Inferior parietal cortex (tissue), 1 donor: ENCODE results near the gene PLEKHH1.
A peak's percentile ranks its signal among the peaks of the same experiment; 100 is the strongest.

ENCODE experiments used
- DNase-seq: peaks from one replicate; pipeline ENCODE4 v3.0.0-alpha.2; 2016; ENCODE audit errors: extremely low spot score

PLEKHH1 gene

DNA sequence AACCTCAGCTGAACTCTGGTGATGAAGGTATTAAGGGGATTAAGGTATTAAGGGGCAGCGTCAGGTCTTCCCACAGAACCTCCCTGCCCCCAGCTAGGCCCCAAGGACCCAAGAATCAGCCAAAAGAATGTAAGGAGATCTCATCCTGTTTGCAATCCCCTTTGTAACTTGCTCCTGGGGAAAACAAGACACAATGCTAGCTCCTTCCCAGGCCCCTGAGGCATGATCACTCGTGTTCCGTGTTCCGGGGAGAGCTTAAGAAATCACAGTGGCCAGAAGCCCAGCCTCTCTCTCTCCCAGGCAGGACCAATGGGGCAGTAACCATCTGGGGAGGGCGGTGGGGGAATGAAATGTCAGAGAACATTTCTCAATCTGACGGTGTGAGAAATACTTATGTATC lies 33.8 kb downstream of the PLEKHH1 start:
- no peak for DNase-seq

DNA sequence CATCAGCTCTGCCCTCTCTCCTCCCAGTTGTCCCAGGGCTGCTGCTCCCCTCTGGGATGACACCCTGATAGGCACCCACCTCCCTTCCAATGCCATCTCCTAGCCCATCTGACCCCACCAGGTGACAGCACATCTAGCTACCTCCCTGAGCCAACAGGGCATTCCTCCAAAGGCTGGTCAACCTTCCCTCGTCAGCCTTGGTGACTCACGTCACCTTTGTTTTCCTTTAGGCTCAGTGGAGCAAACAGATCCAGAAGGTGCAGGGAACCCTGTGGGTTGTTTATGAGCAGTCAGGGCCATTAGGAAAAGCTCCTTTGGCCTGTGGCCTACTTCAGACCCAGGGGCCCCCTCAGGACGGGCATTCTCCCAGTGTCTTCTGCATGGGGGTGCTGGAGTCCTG lies 34.6 kb downstream of the PLEKHH1 start:
- no peak for DNase-seq

GRCh38 chr14:67569011-67569650 lies 36.0 kb downstream of the PLEKHH1 start:
- DNase-seq, result no peak

DNA sequence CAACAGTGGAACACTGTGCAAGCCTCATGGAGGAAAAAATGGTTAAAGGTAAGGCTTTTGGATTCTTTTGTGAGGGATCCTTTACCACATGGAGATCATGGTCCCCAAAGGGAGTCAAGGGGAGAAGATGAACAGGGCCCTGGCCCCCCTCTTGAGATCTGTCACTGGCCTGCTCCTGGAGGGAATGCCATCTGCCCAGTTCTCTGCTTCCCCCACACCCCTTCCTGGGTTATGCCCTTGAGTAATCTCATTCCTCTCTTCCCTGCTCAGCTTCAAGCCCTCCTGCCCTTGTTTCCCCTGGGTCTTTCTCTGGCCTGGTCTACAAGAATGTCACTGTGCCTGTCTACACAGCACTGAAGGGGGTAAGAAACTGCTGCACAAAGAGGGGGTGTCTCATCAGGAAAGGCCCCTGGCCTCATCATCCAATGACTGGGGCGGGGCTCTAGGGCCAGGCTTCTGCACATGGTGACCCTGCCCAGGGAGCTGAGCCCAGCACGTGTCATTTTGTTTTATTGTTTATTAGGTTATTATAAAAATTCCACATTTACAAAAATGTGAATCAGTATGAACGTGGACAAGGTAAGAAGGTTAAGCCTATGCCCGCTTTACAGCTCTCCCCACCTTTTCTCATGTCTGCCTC lies 36.7 kb downstream of the PLEKHH1 start:
- no peak for DNase-seq

DNA sequence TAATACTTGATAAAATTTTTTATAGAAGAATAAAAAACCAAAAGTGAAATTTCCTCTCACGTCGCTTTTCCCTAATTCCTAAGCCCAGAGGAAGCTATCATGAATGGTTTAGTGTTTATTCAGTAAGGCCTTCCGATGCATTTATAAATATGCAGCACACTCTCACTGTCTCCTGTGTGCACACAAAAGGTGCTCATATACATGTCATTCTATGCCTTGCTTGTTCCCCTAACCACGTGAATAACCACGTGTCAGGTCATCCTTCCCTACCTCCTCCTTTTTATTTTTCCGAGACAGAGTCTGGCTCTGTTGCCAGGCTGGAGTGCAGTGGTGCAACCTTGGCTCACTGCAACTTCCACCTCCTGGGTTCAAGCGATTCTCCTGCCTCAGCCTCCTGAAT lies 37.4 kb downstream of the PLEKHH1 start:
- DNase-seq, result no peak

DNA sequence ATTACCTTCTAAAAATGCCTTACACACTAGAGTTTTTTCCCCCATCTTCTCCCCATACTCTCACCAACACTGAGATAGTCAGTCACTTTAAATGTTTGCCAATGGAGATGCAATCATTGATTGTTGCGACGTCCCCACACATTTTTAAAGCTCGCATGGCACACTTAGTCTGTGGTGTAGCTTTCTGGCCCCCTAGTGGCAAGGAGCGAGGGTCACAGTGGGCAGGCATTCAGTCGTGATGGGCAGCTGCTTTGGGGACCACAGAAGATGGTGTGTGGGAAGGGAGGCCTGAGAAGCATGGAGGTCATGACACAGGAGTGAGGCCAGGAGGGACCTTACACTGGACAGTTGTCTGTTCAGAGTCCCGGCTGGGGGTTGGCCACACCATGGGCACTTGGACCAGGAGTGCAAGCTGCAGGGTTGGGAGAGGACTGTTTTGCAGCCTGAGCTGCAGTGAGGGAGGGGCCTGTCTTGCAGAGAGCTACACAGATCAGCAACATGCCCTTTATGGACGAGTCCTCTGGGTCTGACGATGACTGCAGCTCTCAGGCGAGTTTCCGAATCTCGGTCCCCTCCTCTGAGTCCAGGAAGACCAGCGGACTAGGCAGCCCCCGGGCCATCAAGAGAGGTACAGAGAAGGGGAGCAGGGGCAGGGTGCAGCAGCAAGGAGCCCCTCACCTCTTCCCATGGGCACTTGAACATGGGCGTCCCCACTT lies 38.3 kb downstream of the PLEKHH1 start:
- peak; percentile 79 for DNase-seq

DNA sequence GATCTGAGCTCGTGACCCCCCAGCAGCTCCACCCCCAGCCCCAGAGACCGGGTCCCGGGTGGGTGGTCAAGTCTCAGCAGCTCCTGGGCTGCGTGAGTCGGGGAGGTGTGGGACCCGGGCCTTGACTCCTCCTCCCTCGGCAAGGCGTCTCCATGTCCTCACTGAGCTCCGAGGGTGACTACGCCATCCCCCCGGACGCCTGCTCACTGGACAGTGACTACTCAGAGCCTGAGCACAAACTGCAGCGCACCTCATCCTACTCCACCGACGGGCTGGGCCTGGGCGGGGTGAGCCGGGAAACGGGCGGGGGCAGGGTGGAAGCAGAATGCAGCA lies 38.9 kb downstream of the PLEKHH1 start:
- DNase-seq, result no peak

GRCh38 chr14:67572608-67573007 lies 39.5 kb downstream of the PLEKHH1 start:
- no peak for DNase-seq

GRCh38 chr14:67573228-67574010 lies 40.3 kb downstream of the PLEKHH1 start:
- DNase-seq, result no peak

GRCh38 chr14:67574156-67574555 lies 41.1 kb downstream of the PLEKHH1 start:
- no peak for DNase-seq

- DNase-seq, result no peak
Measured at GRCh38 chr14:67574806-67575205, 41.7 kb downstream of the PLEKHH1 start.

- DNase-seq, result no peak
Measured at GRCh38 chr14:67575684-67576083, 42.6 kb downstream of the PLEKHH1 start.

DNA sequence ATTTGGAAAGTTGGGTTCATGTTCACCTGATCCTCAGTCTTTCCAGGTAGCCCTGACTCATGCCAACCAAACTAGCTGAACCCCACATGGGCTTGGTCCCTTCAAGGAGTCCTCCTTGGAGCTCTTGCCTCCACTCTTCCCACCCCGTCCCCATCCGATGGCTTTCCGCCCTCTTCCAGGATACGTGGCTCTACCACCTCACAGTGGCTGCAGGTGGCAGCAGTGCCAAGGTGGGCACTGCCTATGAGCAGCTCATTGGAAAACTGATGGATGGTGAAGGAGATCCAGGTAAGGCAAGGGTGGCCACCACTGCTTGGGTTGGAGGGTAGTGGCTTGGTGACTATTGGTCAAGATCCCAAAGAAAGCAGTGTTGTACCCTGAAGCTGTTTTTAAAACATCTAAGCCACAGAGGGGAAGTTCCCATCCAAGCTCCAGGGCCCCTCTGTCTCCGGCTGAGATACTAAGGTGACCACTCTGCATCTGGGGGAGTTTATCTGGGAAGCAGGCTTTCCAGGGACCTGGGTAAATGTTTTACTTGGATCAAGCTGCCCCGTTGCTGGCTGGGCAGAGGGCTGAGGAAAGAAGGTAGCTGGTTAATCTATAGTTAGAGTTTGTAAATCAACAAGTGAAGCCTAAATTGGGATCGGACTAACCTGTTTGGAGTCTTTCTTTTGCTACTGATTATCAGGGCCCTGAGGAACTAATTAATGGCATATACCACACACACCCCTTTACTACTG lies 43.3 kb downstream of the PLEKHH1 start:
- no peak for DNase-seq

DNA sequence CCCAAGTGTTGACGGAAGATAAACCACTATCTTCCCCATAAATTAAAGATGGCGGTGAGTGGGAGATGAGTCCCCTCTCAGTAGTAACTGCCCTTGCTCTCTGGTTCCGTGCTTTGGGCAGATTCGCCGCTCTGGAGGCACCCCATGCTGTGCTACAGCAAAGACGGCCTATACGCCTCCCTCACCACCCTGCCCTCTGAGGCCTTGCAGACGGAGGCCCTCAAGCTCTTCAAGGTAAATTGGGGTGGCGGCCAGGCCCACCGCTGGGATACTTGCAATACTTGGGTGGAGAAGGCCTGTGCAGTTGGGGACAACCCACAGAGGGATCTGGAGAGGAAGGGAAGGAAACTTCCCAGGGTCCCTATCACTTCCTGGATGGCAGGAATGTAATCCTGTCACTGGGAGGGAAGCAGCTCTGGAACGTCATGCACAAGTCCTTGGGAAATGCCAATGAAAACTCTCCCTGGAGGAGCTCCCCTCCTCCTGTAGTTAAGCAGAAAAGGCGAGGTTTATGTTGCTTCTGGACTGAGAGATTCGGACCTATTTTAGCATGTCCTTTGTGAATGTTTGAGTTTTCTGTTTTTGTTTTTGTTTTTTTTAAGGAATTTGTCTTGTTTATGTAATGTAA lies 44.2 kb downstream of the PLEKHH1 start:
- DNase-seq, result no peak

DNA sequence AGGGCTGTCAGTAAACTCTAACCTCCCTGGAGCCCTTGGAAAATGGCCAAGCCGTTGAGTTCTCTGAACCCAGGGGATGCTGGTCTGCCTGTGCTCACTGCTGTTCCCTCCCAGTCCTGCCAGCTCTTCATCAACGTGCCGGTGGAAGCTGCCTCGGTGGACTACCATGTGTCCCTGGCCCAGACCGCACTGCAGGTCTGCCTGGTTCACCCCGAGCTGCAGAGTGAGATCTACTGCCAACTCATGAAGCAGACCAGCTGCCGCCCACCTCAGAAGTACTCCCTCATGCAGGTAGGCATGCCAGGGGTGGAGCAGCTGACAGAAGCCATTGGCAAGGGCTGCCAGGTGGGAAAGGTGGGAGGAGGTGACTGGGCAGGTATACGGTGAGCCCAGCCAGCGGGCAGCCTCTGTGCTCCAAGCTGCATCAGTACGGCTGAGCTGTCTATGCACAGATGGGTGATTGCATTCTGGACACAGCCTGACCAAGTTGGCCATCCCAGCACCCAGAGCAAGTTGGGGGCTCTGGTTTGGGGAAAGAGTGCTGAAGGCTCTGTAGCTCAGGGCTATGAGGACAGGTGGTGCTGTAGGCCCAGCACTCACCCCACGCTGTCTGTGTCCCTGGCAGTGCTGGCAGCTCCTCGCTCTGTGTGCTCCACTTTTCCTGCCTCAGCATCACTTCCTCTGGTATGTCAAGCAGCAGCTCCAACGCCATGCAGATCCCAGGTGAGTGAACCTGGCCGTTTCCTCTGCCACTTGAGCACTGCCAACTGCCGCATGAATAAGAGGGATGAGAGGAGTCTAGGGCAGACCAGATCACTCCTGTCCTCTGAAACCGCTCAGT lies 45.0 kb downstream of the PLEKHH1 start:
- DNase-seq, result no peak

DNA sequence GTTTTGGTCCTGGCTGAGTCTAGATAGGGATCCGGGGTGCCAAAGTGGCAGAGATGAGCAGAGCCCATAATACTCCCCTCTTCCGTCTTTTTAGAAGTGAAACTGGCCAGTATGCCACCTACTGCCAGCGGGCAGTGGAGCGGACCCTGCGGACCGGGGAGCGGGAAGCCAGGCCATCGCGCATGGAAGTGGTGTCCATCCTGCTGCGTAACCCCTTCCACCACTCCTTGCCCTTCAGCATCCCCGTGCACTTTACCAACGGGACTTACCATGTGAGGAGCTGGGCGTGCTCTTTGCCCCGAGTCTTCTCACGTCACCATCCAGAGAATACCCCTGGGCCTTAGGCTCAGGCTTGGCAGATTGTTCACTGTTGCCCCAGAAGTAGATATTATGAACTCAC lies 46.0 kb downstream of the PLEKHH1 start:
- DNase-seq, result no peak

DNA sequence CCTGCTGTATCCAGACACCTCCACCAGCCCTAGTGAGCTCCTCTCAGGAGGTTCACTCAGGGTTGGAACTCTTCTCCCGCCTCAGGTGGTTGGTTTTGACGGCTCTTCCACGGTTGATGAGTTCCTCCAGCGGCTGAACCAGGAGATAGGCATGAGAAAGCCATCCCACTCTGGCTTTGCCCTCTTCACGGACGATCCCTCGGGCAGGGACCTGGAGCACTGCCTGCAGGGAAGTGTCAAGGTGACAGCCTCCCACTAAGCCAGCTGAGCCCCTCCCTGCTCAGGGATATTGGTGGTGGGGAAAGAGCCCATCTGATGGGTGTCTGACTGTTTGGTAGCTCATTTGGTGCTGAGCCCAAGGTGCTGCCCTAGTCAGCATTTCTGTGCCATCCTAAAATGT lies 46.5 kb downstream of the PLEKHH1 start:
- DNase-seq, result no peak

- no peak for DNase-seq
Measured at GRCh38 chr14:67580336-67581171, 47.5 kb downstream of the PLEKHH1 start.

DNA sequence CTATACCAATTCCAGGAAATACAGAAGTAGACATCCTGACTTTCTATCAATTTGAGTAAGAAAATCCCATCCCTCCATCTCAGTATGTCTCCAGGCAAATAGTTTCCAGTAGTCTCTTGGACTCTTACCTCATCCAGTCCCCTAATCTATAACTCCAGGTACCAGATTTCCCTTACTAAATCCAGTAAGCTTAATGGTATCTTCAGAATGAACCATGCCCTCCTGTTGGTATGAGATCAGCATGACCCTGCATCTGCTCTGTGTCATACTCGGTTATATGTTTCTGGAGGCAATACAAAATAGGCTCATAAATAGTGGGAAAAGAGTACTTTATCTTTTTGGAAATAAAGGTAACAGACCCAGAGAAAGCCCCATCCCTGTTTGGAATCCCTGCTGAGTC lies 48.6 kb downstream of the PLEKHH1 start:
- no peak for DNase-seq

- no peak for DNase-seq
Measured at GRCh38 chr14:67582061-67582460, 49.0 kb downstream of the PLEKHH1 start.
